ENCODE data around the gene ATRX. TPM values are rescaled to one million over a fixed set of nuclear protein-coding genes. Genes with fewer than 3 reads are reported as not detected.
"Not testable (repeated sequence)": the region's sequence is repeated elsewhere in the genome, so short reads cannot be mapped to it uniquely, and the experiment has no call there.

ATRX gene
- total RNA-seq, 1 donor from 2014 or later, result 170 TPM

GRCh38 chrX:77779695-77780094 is 6.3 kb downstream of the ATRX start:
- Mint-ChIP-seq H3K27ac (no peak overlapping the region), H3K36me3 (peaks cover 1% of the 10 kb centered on the region), H3K9me3 (peaks cover 15% of the 10 kb centered on the region), H3K4me3 (no peak overlapping the region), H3K4me1 (peaks cover 18% of the 10 kb centered on the region), H3K27me3 (ENCODE audit: low read depth) (no peaks in the 10 kb centered on the region)
- DNase-seq (ENCODE audit: low spot score in 2 of 2, unreplicated experiment in 2 of 2), result no peak
- no peak for TF ChIP-seq CTCF (IDR thresholded peaks at IDR 0.05; ENCODE audit: unreplicated experiment)

- DNase-seq (ENCODE audit: low spot score in 2 of 2, unreplicated experiment in 2 of 2), result no peak
- Mint-ChIP-seq H3K9me3 (peaks cover 15% of the 10 kb centered on the region), H3K4me1 (peaks cover 7% of the 10 kb centered on the region), H3K27ac (no peak overlapping the region), H3K36me3 (peaks cover 2% of the 10 kb centered on the region), H3K4me3 (no peak overlapping the region), H3K27me3 (ENCODE audit: low read depth) (no peaks in the 10 kb centered on the region)
- no peak for TF ChIP-seq CTCF (IDR thresholded peaks at IDR 0.05; ENCODE audit: unreplicated experiment)
Measured at GRCh38 chrX:77776659-77777058, 9.4 kb downstream of the ATRX start.

GRCh38 chrX:77771601-77772000 is 14.4 kb downstream of the ATRX start:
- no peaks in the 10 kb centered on the region for H3K27me3 Mint-ChIP-seq (ENCODE audit: low read depth)
- H3K4me1 Mint-ChIP-seq, result no peaks in the 10 kb centered on the region
- no peak for DNase-seq (ENCODE audit: low spot score in 2 of 2, unreplicated experiment in 2 of 2)

GRCh38 chrX:77768787-77769186 is 17.2 kb downstream of the ATRX start:
- TF ChIP-seq CTCF (IDR thresholded peaks at IDR 0.05; ENCODE audit: unreplicated experiment), result no peak
- no peak for DNase-seq (ENCODE audit: low spot score in 2 of 2, unreplicated experiment in 2 of 2)
- H3K36me3 Mint-ChIP-seq, result peaks cover 28% of the 10 kb centered on the region
- H3K27ac Mint-ChIP-seq, result no peak overlapping the region
- H3K27me3 Mint-ChIP-seq (ENCODE audit: low read depth), result no peaks in the 10 kb centered on the region
- no peak overlapping the region for H3K4me3 Mint-ChIP-seq
- no peaks in the 10 kb centered on the region for H3K4me1 Mint-ChIP-seq
- H3K9me3 Mint-ChIP-seq, result peaks cover 26% of the 10 kb centered on the region

More at GRCh38 chrX:77771601-77772000, 14.4 kb downstream of the ATRX start:
- H3K4me3 Mint-ChIP-seq, result no peak overlapping the region
- TF ChIP-seq CTCF (IDR thresholded peaks at IDR 0.05; ENCODE audit: unreplicated experiment), result no peak
- peaks cover 19% of the 10 kb centered on the region for H3K36me3 Mint-ChIP-seq
- peaks cover 25% of the 10 kb centered on the region for H3K9me3 Mint-ChIP-seq
- no peak overlapping the region for H3K27ac Mint-ChIP-seq

- H3K4me1 Mint-ChIP-seq; H3K27me3 Mint-ChIP-seq (ENCODE audit: low read depth); DNase-seq (ENCODE audit: low spot score in 2 of 2, unreplicated experiment in 2 of 2); H3K4me3 Mint-ChIP-seq; H3K27ac Mint-ChIP-seq: not testable (repeated sequence)
- H3K9me3 Mint-ChIP-seq, result peaks cover 25% of the 10 kb centered on the region
- peaks cover 23% of the 10 kb centered on the region for H3K36me3 Mint-ChIP-seq
Measured at GRCh38 chrX:77766212-77766611, 19.8 kb downstream of the ATRX start.

- H3K4me1 Mint-ChIP-seq, result no peaks in the 10 kb centered on the region
- no peak overlapping the region for H3K4me3 Mint-ChIP-seq
- no peak overlapping the region for H3K27ac Mint-ChIP-seq
- peaks cover 58% of the 10 kb centered on the region for H3K9me3 Mint-ChIP-seq
- TF ChIP-seq CTCF (IDR thresholded peaks at IDR 0.05; ENCODE audit: unreplicated experiment), result no peak
- no peaks in the 10 kb centered on the region for H3K27me3 Mint-ChIP-seq (ENCODE audit: low read depth)
- H3K36me3 Mint-ChIP-seq, result peaks cover 44% of the 10 kb centered on the region
- no peak for DNase-seq (ENCODE audit: low spot score in 2 of 2, unreplicated experiment in 2 of 2)
Measured at GRCh38 chrX:77755561-77755960, 30.5 kb downstream of the ATRX start.

- H3K27me3 Mint-ChIP-seq (ENCODE audit: low read depth); H3K4me3 Mint-ChIP-seq; H3K4me1 Mint-ChIP-seq; H3K27ac Mint-ChIP-seq; DNase-seq (ENCODE audit: low spot score in 2 of 2, unreplicated experiment in 2 of 2): not testable (repeated sequence)
- Mint-ChIP-seq H3K36me3 (peaks cover 42% of the 10 kb centered on the region), H3K9me3 (peaks cover 64% of the 10 kb centered on the region)
Measured at GRCh38 chrX:77753942-77754341, 32.1 kb downstream of the ATRX start.
